Mammary epithelial cell (primary cell): Measurements from ENCODE around the gene BBS9.

Source experiments
- CTCF ChIP-seq, 2 donors: IDR thresholded peaks in 1 of 2; conservative IDR thresholded peaks in 1 of 2; 2 replicates each; pipeline ENCODE4 v1.5.1; 2011 to 2012; ENCODE audit warnings: inconsistent platforms in 2 of 2, low read length in 2 of 2, mild to moderate bottlenecking in 2 of 2, control low read depth in 1 of 2, low read depth in 1 of 2; ENCODE audit not compliant: insufficient read depth in 1 of 2; ENCODE audit errors: extremely low read depth in 1 of 2
- EZH2 ChIP-seq: IDR thresholded peaks from 2 replicates; pipeline ENCODE4 v1.6.1; 2012; ENCODE audit warnings: low read length, inconsistent platforms, borderline replicate concordance

- TF ChIP-seq CTCF (conservative IDR thresholded peaks at IDR 0.05 in 1 of 2, IDR thresholded peaks at IDR 0.05 in 1 of 2; ENCODE audit: extremely low read depth in 1 of 2, insufficient read depth in 1 of 2, low read depth in 1 of 2, low read length in 2 of 2) = no peak
- no peak for TF ChIP-seq EZH2
These were observed 72.5 kb downstream of the BBS9 start for GRCh38 chr7:33201821-33202220.
